ENCODE data around the gene TMEM158. TPM values are rescaled to one million over a fixed set of nuclear protein-coding genes. Genes with fewer than 3 reads are reported as not detected.

Gene TMEM158
- total RNA-seq, 1 experiment from 2014 or later, result 7.3 TPM

GRCh38 chr3:45273681-45274515 lies 47.8 kb upstream of the TMEM158 start:
- no TSS peak for BruUV-seq (replicated peaks)
- Histone ChIP-seq H3K27me3 (ENCODE audit: control insufficient read depth, insufficient read depth, low read length) (no peaks in the 10 kb centered on the region; the same call in 1 of the 2 replicates), H3K4me1 (ENCODE audit: control insufficient read depth, insufficient read depth, low read length) (no peaks in the 10 kb centered on the region), H3K36me3 (ENCODE audit: control insufficient read depth, insufficient read depth, low read length) (no peaks in the 10 kb centered on the region), H3K9me3 (ENCODE audit: control insufficient read depth, insufficient read depth, low read depth, low read length) (no peaks in the 10 kb centered on the region), H3K27ac (ENCODE audit: low read length) (no peak overlapping the region), H3K4me3 (ENCODE audit: low read depth in 2 of 2, low read length in 2 of 2) (no peak overlapping the region)
- ChIA-PET CTCF (no interaction called here), POLR2A (interaction anchor here (0.6 kb wide), 1 partner anchor 159 kb away, joined by 6 read pairs; no protein-coding TSS in a partner anchor)
- intact Hi-C loops (cut with micrococcal nuclease; ENCODE audit: unreplicated experiment) (no loop called here), in situ Hi-C loops (cut with HindIII; ENCODE audit: low pct_unique_long_range_greater_than_20kb, low sequenced_read_pairs) (no loop called here)
- ATAC-seq (no peak), DNase-seq (ENCODE audit: low read depth, low spot score) (no peak)
- TF ChIP-seq TCF7L2 (IDR thresholded peaks at IDR 0.05; ENCODE audit: low read depth, low read length), result no peak
- TF ChIP-seq SIN3A (IDR thresholded peaks at IDR 0.05; ENCODE audit: borderline replicate concordance, insufficient read depth, low read depth, low read length), result no peak
- no peak for TF ChIP-seq POLR2AphosphoS5 (IDR thresholded peaks at IDR 0.05; ENCODE audit: low read depth, low read length)
- TF ChIP-seq CTCF (IDR thresholded peaks at IDR 0.05), result no peak
- no peak for TF ChIP-seq REST (IDR thresholded peaks at IDR 0.05; ENCODE audit: insufficient read depth in 1 of 2, low read depth in 2 of 2, low read length in 1 of 2)

- no peak overlapping the region for H3K4me3 ChIP-seq (ENCODE audit: low read depth in 2 of 2, low read length in 2 of 2)
- CTCF ChIA-PET, result no interaction called here
- intact Hi-C loops (cut with micrococcal nuclease; ENCODE audit: unreplicated experiment) (no loop called here), in situ Hi-C loops (cut with HindIII; ENCODE audit: low pct_unique_long_range_greater_than_20kb, low sequenced_read_pairs) (no loop called here)
- no peak overlapping the region for H3K27ac ChIP-seq (ENCODE audit: low read length)
- POLR2A ChIA-PET, result no interaction called here
- ATAC-seq (no peak), DNase-seq (ENCODE audit: low read depth, low spot score) (no peak)
- TF ChIP-seq SIN3A (IDR thresholded peaks at IDR 0.05; ENCODE audit: borderline replicate concordance, insufficient read depth, low read depth, low read length) (no peak), TCF7L2 (IDR thresholded peaks at IDR 0.05; ENCODE audit: low read depth, low read length) (no peak), REST (IDR thresholded peaks at IDR 0.05; ENCODE audit: insufficient read depth in 1 of 2, low read depth in 2 of 2, low read length in 1 of 2) (no peak), CTCF (IDR thresholded peaks at IDR 0.05) (no peak), POLR2AphosphoS5 (IDR thresholded peaks at IDR 0.05; ENCODE audit: low read depth, low read length) (no peak)
- BruUV-seq (replicated peaks), result no TSS peak
- no peaks in the 10 kb centered on the region for H3K27me3 ChIP-seq (ENCODE audit: control insufficient read depth, insufficient read depth, low read length)
- H3K36me3 ChIP-seq (ENCODE audit: control insufficient read depth, insufficient read depth, low read length), result no peaks in the 10 kb centered on the region
- no peaks in the 10 kb centered on the region for H3K4me1 ChIP-seq (ENCODE audit: control insufficient read depth, insufficient read depth, low read length)
- no peaks in the 10 kb centered on the region for H3K9me3 ChIP-seq (ENCODE audit: control insufficient read depth, insufficient read depth, low read depth, low read length)
These were observed 46.9 kb upstream of the TMEM158 start for GRCh38 chr3:45272828-45273470.

All from Panc1 (cell line).